Parathyroid adenoma (tissue), 2 donors: Measurements from ENCODE around the gene SH3BP5.
A peak's percentile ranks its signal among the peaks of the same experiment; 100 is the strongest.

ENCODE experiments used
- H2AFZ ChIP-seq: fragments of 300-600 bp; sonication (generic); one replicate; pipeline ENCODE4 v1.7.0; 2017; ENCODE audit warnings: antibody characterized with exemption, mild to moderate bottlenecking
- H3K27ac ChIP-seq: fragments of 300-600 bp; sonication (generic); one replicate; pipeline ENCODE4 v1.7.0; 2017
- H3K27me3 ChIP-seq: fragments of 300-600 bp; sonication (generic); one replicate; pipeline ENCODE4 v1.7.0; 2017; ENCODE audit warnings: low read length; ENCODE audit not compliant: control insufficient read depth, insufficient read depth
- H3K36me3 ChIP-seq: fragments of 300-600 bp; sonication (generic); one replicate; pipeline ENCODE4 v1.7.0; 2017; ENCODE audit warnings: low read length; ENCODE audit not compliant: control insufficient read depth, insufficient read depth
- H3K4me1 ChIP-seq: fragments of 300-600 bp; sonication (generic); one replicate; pipeline ENCODE4 v1.7.0; 2017; ENCODE audit warnings: control low read depth
- H3K4me2 ChIP-seq: fragments of 300-600 bp; sonication (generic); one replicate; pipeline ENCODE4 v1.7.0; 2017; ENCODE audit warnings: low read length
- H3K4me3 ChIP-seq: fragments of 300-600 bp; sonication (generic); one replicate; pipeline ENCODE4 v1.7.0; 2017; ENCODE audit warnings: low read depth, low read length
- H3K79me2 ChIP-seq: fragments of 300-600 bp; sonication (generic); one replicate; pipeline ENCODE4 v1.7.0; 2017; ENCODE audit warnings: control low read depth
- H3K9ac ChIP-seq: fragments of 300-600 bp; sonication (generic); one replicate; pipeline ENCODE4 v1.7.0; 2017; ENCODE audit warnings: mild to moderate bottlenecking
- H3K9me3 ChIP-seq: fragments of 300-600 bp; sonication (generic); one replicate; pipeline ENCODE4 v1.7.0; 2017; ENCODE audit warnings: low read length; ENCODE audit not compliant: control insufficient read depth
- CTCF ChIP-seq: fragments of 300-600 bp; sonication (generic); IDR thresholded peaks from one replicate; pipeline ENCODE4 v1.7.0; 2017; ENCODE audit warnings: antibody characterized with exemption, mild to moderate bottlenecking
- donor health status: primary hyperparathyroidism.

The SH3BP5 gene

GRCh38 chr3:15331072-15331605, 1.2 kb downstream of the SH3BP5 start:
- peaks cover 11% of the 10 kb centered on the region for H3K79me2 ChIP-seq
- TF ChIP-seq CTCF, result no peak
- H3K9ac ChIP-seq, result peak overlapping the region; percentile 93
- peak overlapping the region; percentile 98 for H2AFZ ChIP-seq
- H3K9me3 ChIP-seq, result no peaks in the 10 kb centered on the region
- H3K27ac ChIP-seq, result peak overlapping the region; percentile 90
- H3K27me3 ChIP-seq, result no peaks in the 10 kb centered on the region
- peaks cover 48% of the 10 kb centered on the region for H3K4me1 ChIP-seq
- H3K4me2 ChIP-seq, result peak overlapping the region; percentile 93
- peak overlapping the region; percentile 78 for H3K4me3 ChIP-seq
- no peaks in the 10 kb centered on the region for H3K36me3 ChIP-seq

GRCh38 chr3:15330031-15330596, 2.3 kb downstream of the SH3BP5 start:
- H3K4me3 ChIP-seq, result peak overlapping the region; percentile 78
- no peak for TF ChIP-seq CTCF
- H3K9ac ChIP-seq, result no peak overlapping the region

GRCh38 chr3:15329046-15330005, 3.1 kb downstream of the SH3BP5 start:
- Histone ChIP-seq H3K9ac (no peak overlapping the region), H2AFZ (peak overlapping the region; percentile 18), H3K79me2 (peaks cover 11% of the 10 kb centered on the region), H3K4me1 (peaks cover 66% of the 10 kb centered on the region), H3K4me3 (no peak overlapping the region), H3K9me3 (no peaks in the 10 kb centered on the region), H3K36me3 (no peaks in the 10 kb centered on the region), H3K27me3 (no peaks in the 10 kb centered on the region), H3K4me2 (no peak overlapping the region), H3K27ac (peak overlapping the region; percentile 90)
- no peak for TF ChIP-seq CTCF

More at GRCh38 chr3:15330031-15330596, 2.3 kb downstream of the SH3BP5 start:
- no peaks in the 10 kb centered on the region for H3K27me3 ChIP-seq
- no peaks in the 10 kb centered on the region for H3K36me3 ChIP-seq
- peak overlapping the region; percentile 90 for H3K27ac ChIP-seq
- H3K9me3 ChIP-seq, result no peaks in the 10 kb centered on the region
- H3K79me2 ChIP-seq, result peaks cover 11% of the 10 kb centered on the region
- H3K4me2 ChIP-seq, result no peak overlapping the region
- peaks cover 59% of the 10 kb centered on the region for H3K4me1 ChIP-seq
- H2AFZ ChIP-seq, result peak overlapping the region; percentile 18

GRCh38 chr3:15327941-15328340, 4.4 kb downstream of the SH3BP5 start:
- peaks cover 20% of the 10 kb centered on the region for H3K79me2 ChIP-seq
- no peaks in the 10 kb centered on the region for H3K9me3 ChIP-seq
- H3K4me2 ChIP-seq, result no peak overlapping the region
- H3K4me1 ChIP-seq, result peaks cover 75% of the 10 kb centered on the region
- no peaks in the 10 kb centered on the region for H3K36me3 ChIP-seq
- no peaks in the 10 kb centered on the region for H3K27me3 ChIP-seq
- H3K27ac ChIP-seq, result peak overlapping the region; percentile 90
- H2AFZ ChIP-seq, result no peak overlapping the region
- no peak overlapping the region for H3K4me3 ChIP-seq
- no peak overlapping the region for H3K9ac ChIP-seq
- no peak for TF ChIP-seq CTCF
